ENCODE data around the gene NTN5. TPM values are rescaled to one million over a fixed set of nuclear protein-coding genes. Genes with fewer than 3 reads are reported as not detected.

NTN5 gene
- total and polyA plus RNA-seq, 9 of the 15 experiments (the other 6 are each of a cell fraction or from before 2014, with no cell fraction given): not detected

- no peak overlapping the region for H3K4me3 ChIP-seq
- peak overlapping the region; percentile 37; the same call in 2 of the 3 replicates for H3K27ac ChIP-seq (ENCODE audit: extremely low read depth, low read depth, low read length)
- intact Hi-C loops (cut with micrococcal nuclease): no loop called here
- FAIRE-seq: peak; percentile 15
- peak overlapping the region; percentile 96 for H2AFZ ChIP-seq (ENCODE audit: low read depth, low read length)
- DNase-seq (ENCODE audit: extremely low read depth in 1 of 4, low spot score in 3 of 4): peak in 3 of 4 experiments; percentile 38 to 57 (median 53)
- H3K4me1 ChIP-seq (replicated peaks in 1 of 2; ENCODE audit: control insufficient read depth in 2 of 2, insufficient read depth in 2 of 2, low read length in 2 of 2): peaks cover 14 to 43% of the 10 kb centered on the region in 2 experiments
- WGBS (ENCODE audit: insufficient coverage, low coverage, missing lambda C conversion rate): 14% methylated on average over 10 of the region's 11 CpGs
- peak overlapping the region; percentile 43; the same call in 1 of the 2 replicates for H3K4me2 ChIP-seq (ENCODE audit: insufficient read depth, low read length)
- ChIA-PET CTCF (ENCODE audit: low intra/inter-chr PET ratio) (no interaction called here), POLR2A (interaction anchor here (0.5 to 1.5 kb wide), 3 partner anchors 8 to 313 kb away, joined by 3 read pairs; no protein-coding TSS in a partner anchor)
- H3K9ac ChIP-seq (ENCODE audit: insufficient read depth in 1 of 2, low read depth in 2 of 2, low read length in 2 of 2): peak overlapping the region; percentile 19 to 92; a peak in 3 of 4 replicates
- H3K9me3 ChIP-seq (replicated peaks; ENCODE audit: control insufficient read depth, insufficient read depth, low read depth, low read length): no peaks in the 10 kb centered on the region
- no TSS peak for BruUV-seq (replicated peaks)
- H4K20me1 ChIP-seq (replicated peaks; ENCODE audit: control insufficient read depth, insufficient read depth, low read length): no peaks in the 10 kb centered on the region
- no peaks in the 10 kb centered on the region for H3K36me3 ChIP-seq (ENCODE audit: control insufficient read depth, insufficient read depth, low read length)
- ATAC-seq: peak; percentile 53
- no peaks in the 10 kb centered on the region for H3K79me2 ChIP-seq (ENCODE audit: control insufficient read depth, insufficient read depth, low read length)
- no peaks in the 10 kb centered on the region for H3K27me3 ChIP-seq (ENCODE audit: control insufficient read depth in 2 of 2, insufficient read depth in 2 of 2, low read length in 2 of 2)
- in situ Hi-C loops (cut with MboI): no loop called here
- no peaks in the 10 kb centered on the region for H3K9me1 ChIP-seq (ENCODE audit: control insufficient read depth, insufficient read depth, low read length)
- no peak for TF ChIP-seq SAFB2 (IDR thresholded peaks at IDR 0.05; ENCODE audit: borderline replicate concordance, low read depth, low read length, severe bottlenecking)
- no peak for TF ChIP-seq NEUROD1 (IDR thresholded peaks at IDR 0.05; ENCODE audit: borderline replicate concordance, low read depth, low read length, partially characterized antibody)
- TF ChIP-seq, protein P1, sequence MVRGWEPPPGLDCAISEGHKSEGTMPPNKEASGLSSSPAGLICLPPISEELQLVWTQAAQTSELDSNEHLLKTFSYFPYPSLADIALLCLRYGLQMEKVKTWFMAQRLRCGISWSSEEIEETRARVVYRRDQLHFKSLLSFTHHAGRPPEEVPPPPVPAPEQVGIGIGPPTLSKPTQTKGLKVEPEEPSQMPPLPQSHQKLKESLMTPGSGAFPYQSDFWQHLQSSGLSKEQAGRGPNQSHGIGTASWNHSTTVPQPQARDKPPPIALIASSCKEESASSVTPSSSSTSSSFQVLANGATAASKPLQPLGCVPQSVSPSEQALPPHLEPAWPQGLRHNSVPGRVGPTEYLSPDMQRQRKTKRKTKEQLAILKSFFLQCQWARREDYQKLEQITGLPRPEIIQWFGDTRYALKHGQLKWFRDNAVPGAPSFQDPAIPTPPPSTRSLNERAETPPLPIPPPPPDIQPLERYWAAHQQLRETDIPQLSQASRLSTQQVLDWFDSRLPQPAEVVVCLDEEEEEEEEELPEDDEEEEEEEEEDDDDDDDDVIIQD (CRISPR knock-in tag; IDR thresholded peaks at IDR 0.05): no peak
- TF ChIP-seq, protein P2, sequence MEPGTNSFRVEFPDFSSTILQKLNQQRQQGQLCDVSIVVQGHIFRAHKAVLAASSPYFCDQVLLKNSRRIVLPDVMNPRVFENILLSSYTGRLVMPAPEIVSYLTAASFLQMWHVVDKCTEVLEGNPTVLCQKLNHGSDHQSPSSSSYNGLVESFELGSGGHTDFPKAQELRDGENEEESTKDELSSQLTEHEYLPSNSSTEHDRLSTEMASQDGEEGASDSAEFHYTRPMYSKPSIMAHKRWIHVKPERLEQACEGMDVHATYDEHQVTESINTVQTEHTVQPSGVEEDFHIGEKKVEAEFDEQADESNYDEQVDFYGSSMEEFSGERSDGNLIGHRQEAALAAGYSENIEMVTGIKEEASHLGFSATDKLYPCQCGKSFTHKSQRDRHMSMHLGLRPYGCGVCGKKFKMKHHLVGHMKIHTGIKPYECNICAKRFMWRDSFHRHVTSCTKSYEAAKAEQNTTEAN (CRISPR knock-in tag; IDR thresholded peaks at IDR 0.05): no peak
- TF ChIP-seq GMEB1 (CRISPR knock-in tag; IDR thresholded peaks at IDR 0.05): no peak
- TF ChIP-seq SLC30A9 (CRISPR knock-in tag; IDR thresholded peaks at IDR 0.05): no peak
- TF ChIP-seq, protein P3, sequence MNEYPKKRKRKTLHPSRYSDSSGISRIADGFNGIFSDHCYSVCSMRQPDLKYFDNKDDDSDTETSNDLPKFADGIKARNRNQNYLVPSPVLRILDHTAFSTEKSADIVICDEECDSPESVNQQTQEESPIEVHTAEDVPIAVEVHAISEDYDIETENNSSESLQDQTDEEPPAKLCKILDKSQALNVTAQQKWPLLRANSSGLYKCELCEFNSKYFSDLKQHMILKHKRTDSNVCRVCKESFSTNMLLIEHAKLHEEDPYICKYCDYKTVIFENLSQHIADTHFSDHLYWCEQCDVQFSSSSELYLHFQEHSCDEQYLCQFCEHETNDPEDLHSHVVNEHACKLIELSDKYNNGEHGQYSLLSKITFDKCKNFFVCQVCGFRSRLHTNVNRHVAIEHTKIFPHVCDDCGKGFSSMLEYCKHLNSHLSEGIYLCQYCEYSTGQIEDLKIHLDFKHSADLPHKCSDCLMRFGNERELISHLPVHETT (CRISPR knock-in tag; conservative IDR thresholded peaks at IDR 0.05 in 1 of 2, IDR thresholded peaks at IDR 0.05 in 1 of 2): no peak
- TF ChIP-seq CTBP1 (IDR thresholded peaks at IDR 0.05; ENCODE audit: borderline replicate concordance): peak; percentile 18; the same call in 1 of the 2 replicates
- TF ChIP-seq ATF7 (IDR thresholded peaks at IDR 0.05): no peak
- TF ChIP-seq PURB (CRISPR knock-in tag; IDR thresholded peaks at IDR 0.05; ENCODE audit: low read depth): no peak
- no peak for TF ChIP-seq PRMT5 (CRISPR knock-in tag; IDR thresholded peaks at IDR 0.05)
- 0 out of 4 replicates have a peak, but pooled peaks of 1 of the 2 experiments have one; percentile 24 for TF ChIP-seq KDM1A (IDR thresholded peaks at IDR 0.05)
- peak; percentile 46; the same call in 1 of the 2 replicates for TF ChIP-seq ZFX (CRISPR knock-in tag; IDR thresholded peaks at IDR 0.05)
- TF ChIP-seq RBBP5 (IDR thresholded peaks at IDR 0.05; ENCODE audit: borderline replicate concordance, insufficient read depth, low read length, poor library complexity, severe bottlenecking): peak; percentile 37
- no peak for TF ChIP-seq ZNF282 (CRISPR knock-in tag; IDR thresholded peaks at IDR 0.05)
These were observed 18.3 kb downstream of the NTN5 start for GRCh38 chr19:48654299-48655059.
